H4 (cell line): Measurements from ENCODE around the gene ST6GAL1. TPM values are rescaled to one million over a fixed set of nuclear protein-coding genes. Genes with fewer than 3 reads are reported as not detected.
"Not testable (repeated sequence)": the region's sequence is repeated elsewhere in the genome, so short reads cannot be mapped to it uniquely, and the experiment has no call there.

Experiments
- DNase-seq: peaks from one replicate; pipeline ENCODE4 v3.0.0-alpha.2; 2015; ENCODE audit warnings: low spot score
- total RNA-seq: library from RNA; depleted of rRNA; stranded (reverse); fragments of >200 nt; shearing (Covaris generic); gene quantifications from 2 replicates; pipeline ENCODE4 v1.2.3, GENCODE V29; 2014; rRNA removed

Gene ST6GAL1, protein sequence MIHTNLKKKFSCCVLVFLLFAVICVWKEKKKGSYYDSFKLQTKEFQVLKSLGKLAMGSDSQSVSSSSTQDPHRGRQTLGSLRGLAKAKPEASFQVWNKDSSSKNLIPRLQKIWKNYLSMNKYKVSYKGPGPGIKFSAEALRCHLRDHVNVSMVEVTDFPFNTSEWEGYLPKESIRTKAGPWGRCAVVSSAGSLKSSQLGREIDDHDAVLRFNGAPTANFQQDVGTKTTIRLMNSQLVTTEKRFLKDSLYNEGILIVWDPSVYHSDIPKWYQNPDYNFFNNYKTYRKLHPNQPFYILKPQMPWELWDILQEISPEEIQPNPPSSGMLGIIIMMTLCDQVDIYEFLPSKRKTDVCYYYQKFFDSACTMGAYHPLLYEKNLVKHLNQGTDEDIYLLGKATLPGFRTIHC
- total RNA-seq, result 3.2 and 3.4 TPM in 2 replicates

DNA sequence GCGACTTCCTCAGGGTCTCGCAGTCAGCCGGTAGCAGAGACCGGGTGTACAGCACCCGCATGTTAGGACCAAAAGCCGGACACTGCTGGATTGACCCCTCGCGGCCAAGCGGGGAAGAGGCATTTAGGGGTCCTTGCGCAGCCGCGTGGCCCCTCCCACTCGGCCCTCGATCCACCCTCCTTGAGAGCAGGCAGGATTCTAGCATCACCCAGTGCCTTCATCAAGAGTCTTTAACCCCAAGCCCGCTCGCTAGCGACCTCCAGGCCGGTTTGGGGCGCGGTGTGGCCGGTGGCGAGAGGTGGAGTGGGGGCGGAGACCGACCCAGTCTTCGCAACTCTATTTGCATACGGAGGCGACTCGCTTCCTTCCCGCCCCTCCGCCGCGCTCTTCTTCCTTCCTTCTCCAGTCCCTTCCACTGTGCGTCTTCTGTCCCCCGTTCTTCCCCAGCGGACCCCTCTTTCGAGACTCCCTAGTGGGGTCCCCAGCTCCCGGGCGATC is at the start of gene ST6GAL1:
ST6GAL1 (plus strand) TSS at position 384 of the 498 bp plus-strand sequence. CDS start 112,178 bp downstream, outside the sequence.
- peak; percentile 9 for DNase-seq

DNA sequence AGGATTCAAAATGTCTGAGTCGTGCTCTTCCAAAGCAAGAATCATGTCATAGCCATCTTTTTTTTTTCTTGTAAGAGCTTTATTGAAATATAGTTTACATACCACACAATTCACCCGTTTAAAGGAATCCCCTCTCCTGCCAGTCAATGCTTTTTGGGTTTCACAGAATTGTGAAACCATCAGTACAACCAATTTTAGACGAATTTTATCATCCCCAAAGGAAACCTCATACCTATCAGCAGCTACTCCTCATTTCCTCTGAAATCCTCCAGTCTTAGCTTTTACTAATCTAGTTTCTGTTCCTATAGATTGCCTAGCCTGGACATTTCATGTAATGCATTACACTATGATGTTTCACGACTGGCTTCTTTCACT is 48.2 kb upstream of the ST6GAL1 start:
- DNase-seq, result no peak

DNA sequence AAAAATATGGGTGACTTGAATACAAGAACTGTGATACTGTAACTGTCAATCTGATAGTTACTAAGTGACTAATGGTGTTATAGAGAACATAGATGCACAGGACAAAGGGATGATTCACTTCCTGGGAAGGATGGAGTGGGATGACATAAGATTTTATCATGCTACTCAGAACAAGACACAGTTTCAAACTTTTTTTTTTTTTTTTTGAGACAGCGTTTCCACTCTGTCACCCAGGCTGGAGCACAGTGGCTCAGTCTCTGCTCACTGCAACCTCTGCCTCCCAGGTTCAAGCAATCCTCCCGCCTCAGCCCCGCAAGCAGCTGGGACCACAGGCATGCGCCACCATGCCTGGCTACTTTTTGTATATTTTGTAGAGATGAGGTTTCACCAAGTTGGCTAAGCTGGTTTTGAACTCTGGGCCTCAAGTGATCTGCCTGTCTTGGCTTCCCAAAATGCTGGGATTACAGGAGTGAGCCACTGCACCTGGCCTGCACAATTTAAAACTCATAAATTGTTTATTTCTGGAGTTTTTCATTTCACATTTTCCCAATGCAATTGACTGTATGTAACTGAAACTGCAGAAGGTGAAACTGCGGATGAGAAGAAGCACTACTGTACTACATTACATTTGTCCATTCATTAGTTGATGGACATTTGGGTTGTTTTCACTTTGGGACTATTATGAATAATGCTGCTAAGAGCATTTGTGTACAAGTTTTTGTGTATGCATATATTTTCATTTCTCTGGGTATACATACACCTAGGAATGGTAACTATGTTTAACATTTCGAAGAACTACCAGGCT is 47.2 kb upstream of the ST6GAL1 start:
- peak; percentile 54 for DNase-seq

DNA sequence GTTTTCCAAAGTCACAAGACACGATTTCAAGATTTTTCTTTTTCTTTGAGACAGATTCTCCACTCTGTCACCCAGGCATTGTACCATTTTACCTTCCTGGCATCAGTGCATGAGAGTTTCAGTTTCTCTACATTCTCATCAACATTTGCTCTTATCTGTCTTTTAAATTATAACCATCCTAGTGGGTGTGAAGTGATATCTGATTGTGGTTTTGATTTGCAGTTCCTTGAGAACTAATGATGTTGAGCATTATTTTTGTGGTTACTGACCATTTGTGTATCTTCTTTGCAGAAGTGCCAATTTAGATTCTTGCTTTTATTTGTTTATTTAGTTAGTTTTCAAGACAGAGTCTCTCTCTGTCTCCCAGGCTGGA is 46.7 kb upstream of the ST6GAL1 start:
- DNase-seq, result no peak

DNA sequence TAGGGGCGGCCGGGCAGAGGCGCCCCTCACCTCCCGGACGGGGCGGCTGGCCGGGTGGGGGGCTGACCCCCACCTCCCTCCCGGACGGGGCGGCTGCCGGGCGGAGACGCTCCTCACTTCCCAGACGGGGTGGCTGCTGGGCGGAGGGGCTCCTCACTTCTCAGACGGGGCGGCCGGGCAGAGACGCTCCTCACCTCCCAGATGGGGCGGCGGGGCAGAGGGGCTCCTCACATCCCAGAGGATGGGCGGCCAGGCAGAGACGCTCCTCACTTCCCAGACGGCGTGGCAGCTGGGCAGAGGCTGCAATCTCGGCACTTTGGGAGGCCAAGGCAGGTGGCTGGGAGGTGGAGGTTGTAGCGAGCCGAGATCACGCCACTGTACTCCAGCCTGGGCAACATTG is 45.5 kb upstream of the ST6GAL1 start:
- DNase-seq, result not testable (repeated sequence)

DNA sequence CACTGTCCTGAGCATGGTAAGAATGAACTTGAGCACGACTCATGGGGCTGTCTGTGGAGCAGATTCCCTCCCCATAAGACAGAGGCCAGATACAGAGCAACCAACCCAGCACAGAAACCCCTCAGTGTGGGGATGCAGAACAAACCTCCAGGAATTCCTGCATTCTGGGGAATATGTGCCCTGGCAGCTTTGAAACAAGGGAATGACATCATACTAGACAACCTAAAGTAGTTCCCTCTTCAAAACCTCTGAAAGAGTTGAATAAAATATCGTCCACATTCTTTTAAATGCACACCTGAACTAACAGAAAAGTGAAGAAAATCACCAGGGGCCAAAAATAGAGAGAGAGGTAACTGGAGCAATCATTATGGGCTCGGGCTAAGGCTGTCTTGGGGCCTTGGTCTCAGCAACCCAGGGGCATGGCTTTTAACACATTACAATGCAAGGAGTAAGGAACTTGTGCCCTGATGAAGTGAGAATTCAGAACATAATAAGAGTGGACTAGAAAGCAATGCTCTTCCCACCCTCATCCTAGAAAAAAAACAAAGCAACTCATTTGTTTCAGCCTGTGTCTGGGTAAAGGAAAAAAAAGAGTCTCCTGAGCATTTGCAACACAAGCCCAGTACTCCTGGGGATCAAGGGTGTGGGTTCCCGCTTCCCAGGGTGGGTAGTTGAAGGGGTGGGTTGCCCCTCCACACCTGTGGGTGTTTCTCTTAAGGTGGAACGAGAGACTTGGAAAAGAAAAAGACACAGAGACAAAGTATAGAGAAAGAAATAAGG is 43.9 kb upstream of the ST6GAL1 start:
- DNase-seq, result no peak

DNA sequence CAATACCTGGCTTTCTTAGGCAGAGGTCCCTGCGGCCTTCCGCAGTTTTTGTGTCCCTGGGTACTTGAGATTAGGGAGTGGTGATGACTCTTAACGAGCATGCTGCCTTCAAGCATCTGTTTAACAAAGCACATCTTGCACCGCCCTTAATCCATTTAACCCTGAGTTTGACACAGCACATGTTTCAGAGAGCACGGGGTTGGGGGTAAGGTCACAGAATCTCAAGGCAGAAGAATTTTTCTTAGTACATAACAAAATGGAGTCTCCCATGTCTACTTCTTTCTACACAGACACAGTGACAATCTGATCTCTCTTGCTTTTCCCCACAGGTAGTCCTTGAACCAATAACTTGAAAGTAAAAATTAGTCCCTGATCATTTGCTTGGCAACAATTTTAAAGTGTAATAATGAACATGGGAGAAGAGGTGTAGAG is 42.8 kb upstream of the ST6GAL1 start:
- DNase-seq, result not testable (repeated sequence)

DNA sequence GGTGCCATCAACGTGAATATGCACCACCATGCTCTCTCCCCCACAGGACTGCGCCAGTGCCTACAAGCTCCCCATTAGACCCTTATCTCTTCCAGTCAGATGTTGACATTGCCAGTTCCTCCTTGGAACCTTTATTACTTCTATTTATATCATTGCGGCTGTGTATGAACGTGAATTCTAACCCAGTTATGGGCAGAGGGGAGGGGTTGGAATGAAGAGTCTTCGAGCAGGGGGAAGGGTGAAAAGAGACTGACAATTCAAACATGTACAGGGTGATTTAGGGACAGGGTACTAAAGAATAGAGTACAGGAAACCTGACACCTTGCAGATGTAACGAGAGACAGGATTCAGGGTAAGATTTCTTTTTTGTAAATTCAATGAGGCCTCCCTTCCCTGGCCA is 41.8 kb upstream of the ST6GAL1 start:
- no peak for DNase-seq

DNA sequence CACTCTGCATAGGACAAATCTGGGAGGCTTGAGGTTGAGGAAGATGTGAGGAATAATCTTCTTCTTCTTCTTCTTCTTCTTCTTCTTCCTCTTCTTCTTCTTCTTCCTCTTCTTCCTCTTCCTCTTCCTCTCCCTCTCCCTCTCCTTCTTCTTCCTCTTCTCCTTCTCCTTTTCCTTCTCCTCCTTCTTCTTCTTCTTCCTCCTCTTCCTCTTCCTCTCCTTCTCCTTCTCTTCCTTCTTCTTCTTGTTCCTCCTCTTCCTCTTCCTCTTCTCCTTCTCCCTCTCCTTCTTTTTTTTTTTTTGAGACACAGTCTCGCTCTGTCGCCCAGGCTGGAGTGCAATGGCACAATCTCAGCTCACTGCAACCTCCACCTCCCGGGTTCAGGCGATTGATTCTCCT is 40.6 kb upstream of the ST6GAL1 start:
- not testable (repeated sequence) for DNase-seq

DNA sequence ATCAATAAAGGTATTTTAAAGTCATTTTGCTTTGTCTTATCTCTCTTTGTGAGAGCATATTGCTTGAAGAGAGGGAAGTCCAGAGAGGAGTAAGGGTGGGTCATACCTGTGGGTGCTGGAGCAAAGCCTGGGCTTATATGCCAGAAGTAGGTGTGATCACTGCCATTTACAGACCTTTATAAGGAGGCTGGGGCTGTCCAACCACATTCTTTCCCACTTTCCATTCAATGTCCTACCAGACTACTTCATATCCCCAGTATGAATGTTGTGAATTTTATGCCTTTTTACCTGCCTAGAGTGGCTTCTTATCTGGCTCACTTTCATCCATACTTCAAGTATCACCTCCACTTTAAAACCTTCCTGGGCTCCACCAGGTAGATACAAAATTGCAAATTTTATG is 39.4 kb upstream of the ST6GAL1 start:
- DNase-seq, result no peak

DNA sequence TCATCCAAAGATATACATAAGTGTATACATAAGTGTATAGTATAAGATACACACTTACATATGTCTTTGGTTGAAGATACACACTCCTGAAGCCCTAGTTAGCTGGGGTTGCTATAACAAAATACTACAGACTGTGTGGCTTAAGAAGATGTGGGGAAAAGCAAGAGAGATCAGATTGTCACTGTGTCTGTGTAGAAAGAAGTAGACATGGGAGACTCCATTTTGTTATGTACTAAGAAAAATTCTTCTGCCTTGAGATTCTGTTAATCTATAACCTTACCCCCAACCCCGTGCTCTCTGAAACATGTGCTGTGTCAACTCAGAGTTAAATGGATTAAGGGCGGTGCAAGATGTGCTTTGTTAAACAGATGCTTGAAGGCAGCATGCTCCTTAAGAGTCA is 37.3 kb upstream of the ST6GAL1 start:
- DNase-seq, result not testable (repeated sequence)

DNA sequence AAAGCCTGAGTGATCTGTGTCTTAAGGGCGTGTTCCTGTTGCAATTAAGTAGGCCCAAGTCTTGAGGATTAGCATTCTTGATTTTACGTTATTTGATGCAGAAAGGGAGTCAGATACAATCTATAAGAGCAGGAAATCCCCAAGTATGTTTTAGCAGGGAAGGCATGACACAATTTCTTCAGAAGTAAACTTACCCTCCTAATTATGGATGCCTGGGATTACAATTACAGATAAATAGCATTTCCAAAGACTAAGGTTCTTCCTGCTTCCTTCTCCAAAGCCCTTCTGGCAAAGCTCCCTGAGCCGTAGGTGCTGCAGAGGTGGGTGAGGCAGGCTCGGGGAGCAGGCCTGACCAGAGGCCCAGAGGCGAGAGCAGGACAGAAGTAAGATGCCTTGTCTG is 34.9 kb upstream of the ST6GAL1 start:
- no peak for DNase-seq

DNA sequence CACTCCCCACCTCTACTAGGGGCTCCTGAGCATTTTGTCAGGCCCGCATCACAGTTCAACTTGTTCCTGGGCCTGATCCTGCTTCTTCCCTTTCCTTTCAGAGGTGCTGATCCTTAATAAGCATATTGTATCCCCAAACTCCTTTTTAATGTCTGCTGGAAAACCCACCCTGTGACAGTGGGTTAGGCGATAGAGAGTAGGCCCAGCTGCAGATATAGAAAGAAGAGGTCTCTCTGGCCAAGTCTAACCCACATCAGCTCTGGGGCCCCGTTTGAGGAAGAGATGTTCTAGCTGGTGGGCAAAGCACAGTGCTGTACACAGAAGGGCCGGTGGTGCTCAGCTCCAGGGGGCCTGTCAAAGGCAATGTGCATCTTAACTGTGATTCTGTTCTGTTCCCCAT is 34.3 kb upstream of the ST6GAL1 start:
- no peak for DNase-seq

DNA sequence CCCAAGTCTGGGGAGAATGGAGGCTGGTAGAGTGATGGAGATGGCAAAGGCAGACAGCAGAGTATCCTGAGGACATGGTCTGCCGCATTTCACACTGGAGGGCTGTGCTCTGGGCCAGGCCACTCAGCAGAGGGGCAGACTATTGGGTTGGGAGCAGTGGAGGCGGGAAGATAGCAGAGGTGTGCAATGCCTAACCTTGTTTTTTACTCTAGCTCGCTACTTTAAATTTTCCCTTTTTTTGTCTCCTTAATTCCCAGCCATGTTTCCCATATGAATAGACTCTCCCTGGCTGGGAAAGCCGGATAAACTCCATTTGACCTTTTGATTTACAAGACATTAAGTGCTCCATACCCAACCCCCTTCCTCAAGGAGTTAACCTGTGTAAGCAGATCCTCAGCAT is 33.5 kb upstream of the ST6GAL1 start:
- DNase-seq, result no peak

DNA sequence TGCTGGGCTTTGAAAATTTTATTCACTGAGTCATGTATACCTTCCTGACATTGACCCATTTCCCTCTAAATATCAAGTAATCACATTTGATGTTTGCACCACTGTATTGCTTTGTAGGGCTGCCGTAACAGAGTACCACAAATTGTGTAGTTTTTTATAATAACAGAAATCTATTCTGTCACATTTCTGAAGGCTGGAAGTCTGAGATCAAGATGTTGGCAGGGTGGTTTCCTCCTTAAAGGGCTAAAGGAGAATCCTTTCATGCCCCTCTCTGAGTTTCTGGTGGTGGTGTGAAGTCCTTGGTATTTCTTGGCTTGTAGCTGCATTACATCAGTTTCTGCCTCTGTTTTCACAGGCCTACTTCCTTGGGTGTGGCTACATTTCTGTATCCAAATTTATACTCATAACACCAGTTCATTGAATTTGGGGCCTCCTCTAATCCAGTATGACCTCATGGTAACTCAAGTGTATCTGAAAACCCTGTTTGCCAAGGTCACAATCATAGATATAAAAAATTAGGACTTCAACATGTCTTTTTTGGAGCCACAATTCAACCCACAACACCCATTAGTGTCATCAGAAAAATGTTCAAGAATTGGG is 29.1 kb upstream of the ST6GAL1 start:
- peak; percentile 19 for DNase-seq

DNA sequence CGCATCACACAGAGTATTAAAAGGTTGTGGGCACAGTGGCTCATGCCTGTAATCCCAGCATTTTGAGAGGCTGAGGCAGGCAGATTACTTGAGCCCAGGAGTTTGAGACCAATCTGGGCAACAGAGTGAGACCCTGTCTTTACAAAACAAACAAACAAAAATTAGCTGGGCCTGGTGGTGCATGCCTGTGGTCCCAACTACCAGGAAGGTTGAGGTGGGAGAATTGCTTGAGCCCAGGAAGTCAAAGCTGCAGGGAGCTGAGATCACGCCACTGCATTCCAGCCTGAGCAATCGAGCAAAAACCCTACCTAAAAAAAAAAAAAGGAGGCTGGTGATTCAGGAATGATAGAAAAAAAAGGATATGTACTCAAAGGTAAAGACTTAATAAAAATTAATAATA is 28.2 kb upstream of the ST6GAL1 start:
- DNase-seq, result peak; percentile 64

DNA sequence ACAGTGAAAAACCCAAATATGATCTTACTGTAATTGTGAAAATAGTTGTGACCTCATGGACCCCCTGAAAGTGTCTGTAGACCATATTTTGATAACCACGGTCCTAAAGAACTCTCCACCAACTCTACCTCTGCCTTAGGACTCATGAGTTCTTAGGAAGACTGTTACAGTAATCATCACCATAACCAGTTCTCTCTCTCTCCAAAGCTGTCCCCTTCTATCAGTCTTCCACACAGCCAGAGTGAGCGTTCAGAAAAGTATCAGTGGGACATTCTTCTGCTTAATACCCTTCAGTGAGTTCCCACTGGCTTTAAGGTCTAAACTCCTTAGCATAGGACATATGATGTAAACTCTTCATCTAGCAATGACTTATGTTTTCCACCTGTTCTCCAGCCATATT is 27.6 kb upstream of the ST6GAL1 start:
- DNase-seq, result no peak

DNA sequence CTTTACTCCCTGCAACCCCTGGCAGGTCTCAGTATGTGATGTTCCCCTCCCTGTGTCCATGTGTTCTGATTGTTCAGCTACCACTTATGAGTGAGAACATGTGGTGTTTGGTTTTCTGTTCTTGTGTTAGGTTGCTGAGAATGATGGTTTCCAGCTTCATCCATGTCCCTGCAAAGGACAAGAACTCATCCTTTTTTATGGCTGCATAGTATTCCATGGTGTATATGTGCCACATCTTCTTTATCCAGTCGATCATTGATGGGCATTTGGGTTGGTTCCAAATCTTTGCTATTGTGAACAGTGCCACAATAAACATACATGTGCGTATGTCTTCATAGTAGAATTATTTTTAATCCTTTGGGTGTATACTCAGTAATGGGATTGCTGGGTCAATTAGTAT is 26.6 kb upstream of the ST6GAL1 start:
- DNase-seq, result not testable (repeated sequence)

DNA sequence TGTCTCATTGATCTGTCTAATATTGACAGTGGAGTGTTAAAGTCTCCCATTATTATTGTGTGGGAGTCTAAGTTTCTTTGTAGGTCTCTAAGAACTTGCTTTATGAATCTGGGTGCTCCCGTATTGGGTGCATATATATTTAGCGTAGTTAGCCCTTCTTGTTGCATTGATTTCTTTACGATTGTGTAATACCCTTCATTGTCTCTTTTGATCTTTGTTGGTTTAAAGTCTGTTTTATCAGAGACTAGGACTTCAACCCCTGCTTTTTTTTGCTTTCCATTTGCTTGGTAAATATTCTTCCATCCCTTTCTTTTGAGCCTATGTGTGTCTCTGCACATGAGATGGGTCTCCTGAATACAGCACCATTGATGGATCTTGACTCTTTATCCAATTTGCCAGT is 23.3 kb upstream of the ST6GAL1 start:
- DNase-seq, result not testable (repeated sequence)

DNA sequence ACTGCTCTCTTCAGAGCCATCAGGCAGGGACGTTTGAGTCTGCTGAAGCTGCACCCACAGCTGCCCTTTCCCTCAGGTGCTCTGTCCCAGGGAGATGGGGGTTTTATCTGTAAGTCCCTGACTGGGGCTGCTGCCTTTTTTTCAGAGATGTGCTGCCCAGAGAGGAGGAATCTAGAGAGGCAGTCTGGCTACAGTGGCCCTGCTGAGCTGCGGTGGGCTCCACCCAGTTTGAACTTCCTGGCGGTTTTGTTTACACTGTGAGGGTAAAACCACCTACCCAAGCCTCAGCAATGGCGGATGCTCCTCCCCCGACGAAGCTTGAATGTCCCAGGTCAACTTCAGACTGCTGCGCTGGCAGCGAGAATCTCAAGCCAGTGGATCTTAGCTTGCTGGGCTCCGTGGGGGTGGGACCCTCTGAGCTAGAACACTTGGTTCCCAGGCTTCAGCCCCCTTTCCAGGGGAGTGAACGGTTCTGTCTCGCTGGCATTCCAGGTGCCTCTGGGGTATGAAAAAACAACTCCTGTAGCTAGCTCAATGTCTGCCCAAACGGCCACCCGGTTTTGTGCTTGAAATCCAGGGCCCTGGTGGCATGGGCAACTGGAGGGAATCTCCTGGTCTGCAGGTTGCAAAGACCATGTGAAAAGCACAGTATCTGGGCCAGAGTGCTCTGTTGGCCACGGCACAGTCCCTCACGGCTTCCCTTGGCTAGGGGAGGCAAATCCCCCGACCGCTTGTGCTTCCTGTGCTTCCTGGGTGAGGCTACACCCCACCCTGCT is 21.1 kb upstream of the ST6GAL1 start:
- DNase-seq, result peak; percentile 58
